Activated CD8-positive, alpha-beta memory T cell treated with anti-CD3 and anti-CD28 coated beads for 24 hours (primary cell): Measurements from ENCODE around the gene CXCL3.

Experiments used
- DNase-seq: peaks from one replicate; pipeline ENCODE4 v3.0.0-alpha.2; 2020

Gene CXCL3

GRCh38 chr4:74009307-74009706 lies 29.2 kb downstream of the CXCL3 start:
- no peak for DNase-seq

- no peak for DNase-seq
These were observed 32.4 kb downstream of the CXCL3 start for GRCh38 chr4:74006009-74006476.

- no peak for DNase-seq
These were observed 33.0 kb downstream of the CXCL3 start for GRCh38 chr4:74005528-74005927.

GRCh38 chr4:74004668-74005067 lies 33.8 kb downstream of the CXCL3 start:
- DNase-seq, result no peak

- DNase-seq, result no peak
These were observed 38.2 kb downstream of the CXCL3 start for GRCh38 chr4:74000301-74000700.

GRCh38 chr4:73998040-73999011 lies 40.2 kb downstream of the CXCL3 start, which contains the start of gene CXCL5:
Gene CXCL5, minus strand, starts transcription at chr4:73998677. Its CDS starts 96 bp downstream, at chr4:73998581.
- DNase-seq, result no peak

- no peak for DNase-seq
These were observed 46.4 kb downstream of the CXCL3 start for GRCh38 chr4:73992050-73992449.

- no peak for DNase-seq
These were observed 46.8 kb downstream of the CXCL3 start for GRCh38 chr4:73991742-73992000.

- no peak for DNase-seq
These were observed 47.3 kb downstream of the CXCL3 start for GRCh38 chr4:73990988-73991741.

GRCh38 chr4:73989928-73990327 lies 48.6 kb downstream of the CXCL3 start:
- no peak for DNase-seq

GRCh38 chr4:73989031-73989430 lies 49.5 kb downstream of the CXCL3 start:
- DNase-seq, result no peak

GRCh38 chr4:73988061-73988460 lies 50.4 kb downstream of the CXCL3 start, which contains the start of gene PPBP:
Gene PPBP, minus strand, starts transcription at chr4:73988190. Its CDS starts 87 bp downstream, at chr4:73988103.
- DNase-seq, result no peak
